Left renal pelvis (tissue), 4 donors: Measurements from ENCODE around the gene CNTNAP2. TPM values are rescaled to one million over a fixed set of nuclear protein-coding genes. Genes with fewer than 3 reads are reported as not detected.
"Not testable (repeated sequence)": the region's sequence is repeated elsewhere in the genome, so short reads cannot be mapped to it uniquely, and the experiment has no call there.

Experiments
- DNase-seq, 4 donors: peaks; one replicate each; pipeline ENCODE4 v3.0.0-alpha.2; 2013; ENCODE audit warnings: low read depth in 4 of 4, low spot score in 3 of 4
- polyA plus RNA-seq, 4 donors: library from polyadenylated mRNA; unstranded; fragments of 120-200 nt; gene quantifications; one replicate each; pipeline ENCODE4 v1.2.1, GENCODE V29; 2013; ENCODE audit not compliant: insufficient read length in 4 of 4

Gene CNTNAP2
- polyA plus RNA-seq, 4 donors, result 23.5 to 71.0 (median 29.4) TPM

GRCh38 chr7:146146831-146147486 lies 30.4 kb downstream of the CNTNAP2 start:
- no peak for DNase-seq

- no peak for DNase-seq
Measured at GRCh38 chr7:146150153-146150552, 33.6 kb downstream of the CNTNAP2 start.

- DNase-seq, result no peak
Measured at GRCh38 chr7:146172112-146172511, 55.5 kb downstream of the CNTNAP2 start.

- DNase-seq, result no peak
Measured at GRCh38 chr7:146175716-146176115, 59.1 kb downstream of the CNTNAP2 start.

GRCh38 chr7:146176860-146177259 lies 60.3 kb downstream of the CNTNAP2 start:
- DNase-seq, result peak; percentile 2 to 37 (median 8)

- peak; percentile 14 to 30 (median 22) for DNase-seq
Measured at GRCh38 chr7:146177301-146177700, 60.7 kb downstream of the CNTNAP2 start.

GRCh38 chr7:146185844-146186243 lies 69.2 kb downstream of the CNTNAP2 start:
- DNase-seq, result no peak

GRCh38 chr7:146191428-146191827 lies 74.8 kb downstream of the CNTNAP2 start:
- not testable (repeated sequence) for DNase-seq

GRCh38 chr7:146201945-146202344 lies 85.3 kb downstream of the CNTNAP2 start:
- DNase-seq, result no peak

- DNase-seq, result no peak
Measured at GRCh38 chr7:146206270-146206669, 89.7 kb downstream of the CNTNAP2 start.

GRCh38 chr7:146208492-146208891 lies 91.9 kb downstream of the CNTNAP2 start:
- no peak for DNase-seq

GRCh38 chr7:146214842-146215241 lies 98.2 kb downstream of the CNTNAP2 start:
- DNase-seq, result no peak

GRCh38 chr7:146216396-146217041 lies 99.9 kb downstream of the CNTNAP2 start:
- no peak for DNase-seq

GRCh38 chr7:146223851-146224250 lies 107.2 kb downstream of the CNTNAP2 start:
- no peak for DNase-seq

- DNase-seq, result no peak
Measured at GRCh38 chr7:146232604-146233003, 116.0 kb downstream of the CNTNAP2 start.

- no peak for DNase-seq
Measured at GRCh38 chr7:146235195-146235594, 118.6 kb downstream of the CNTNAP2 start.

GRCh38 chr7:146242661-146243060 lies 126.1 kb downstream of the CNTNAP2 start:
- DNase-seq, result no peak

GRCh38 chr7:146247991-146248390 lies 131.4 kb downstream of the CNTNAP2 start:
- not testable (repeated sequence) for DNase-seq

GRCh38 chr7:146248744-146249143 lies 132.1 kb downstream of the CNTNAP2 start:
- not testable (repeated sequence) for DNase-seq

- no peak for DNase-seq
Measured at GRCh38 chr7:146249272-146249671, 132.7 kb downstream of the CNTNAP2 start.

GRCh38 chr7:146255609-146256008 lies 139.0 kb downstream of the CNTNAP2 start:
- no peak for DNase-seq

GRCh38 chr7:146262527-146262926 lies 145.9 kb downstream of the CNTNAP2 start:
- DNase-seq, result no peak
